Measurements from ENCODE around the gene SPATA31D4. TPM values are rescaled to one million over a fixed set of nuclear protein-coding genes. Genes with fewer than 3 reads are reported as not detected.
"Not testable (repeated sequence)": the region's sequence is repeated elsewhere in the genome, so short reads cannot be mapped to it uniquely, and the experiment has no call there.

Gene SPATA31D4
- polyA plus RNA-seq, 3 donors = not detected

DNA sequence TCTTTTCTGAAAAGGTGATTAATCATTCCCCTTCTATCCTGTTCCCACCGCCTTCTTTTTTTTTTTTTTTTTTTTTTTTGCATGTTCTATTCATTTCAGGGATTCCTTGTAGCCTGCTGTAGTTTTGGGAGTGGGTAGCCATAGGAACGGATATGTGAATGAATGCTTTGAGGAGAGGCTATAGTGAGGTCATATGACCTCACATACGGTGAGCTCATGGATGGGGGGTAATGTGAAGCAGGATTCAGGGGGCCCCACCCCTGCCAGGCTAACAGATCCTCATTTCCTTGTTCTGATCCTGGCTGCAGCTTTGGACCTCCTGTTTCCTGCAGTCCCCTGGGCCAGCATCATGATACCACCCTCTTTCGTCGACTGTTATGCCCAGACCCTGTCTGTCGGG, 1.9 kb downstream of the SPATA31D4 start:
- H3K27me3 Mint-ChIP-seq (ENCODE audit: low read depth in 3 of 3); H3K27me3 ChIP-seq (ENCODE audit: control insufficient read depth in 2 of 2, insufficient read depth in 2 of 2, low read length in 2 of 2); H3K36me3 Mint-ChIP-seq; H3K79me2 ChIP-seq (ENCODE audit: insufficient read depth, low read length); H3K9me3 ChIP-seq (replicated peaks in 1 of 2; ENCODE audit: control insufficient read depth in 1 of 2, insufficient read depth in 1 of 2, low read length in 2 of 2); H3K9ac ChIP-seq (ENCODE audit: insufficient read depth, low read length, poor library complexity, severe bottlenecking); H3K4me3 ChIP-seq (replicated peaks in 1 of 3; ENCODE audit: low read depth in 2 of 3, low read length in 3 of 3); H3K9me3 Mint-ChIP-seq; DNase-seq; H3K4me2 ChIP-seq (replicated peaks; ENCODE audit: extremely low read depth, low read length, poor library complexity, severe bottlenecking); H3K36me3 ChIP-seq (replicated peaks in 1 of 2; ENCODE audit: control insufficient read depth in 1 of 2, insufficient read depth in 2 of 2, low read length in 2 of 2); intact Hi-C loops (cut with micrococcal nuclease); H3K27ac Mint-ChIP-seq; H2AFZ ChIP-seq (ENCODE audit: insufficient read depth, low read depth, low read length, poor library complexity, severe bottlenecking); H3K4me1 Mint-ChIP-seq; H3K27ac ChIP-seq (ENCODE audit: low read depth in 1 of 2, low read length in 2 of 2); H4K20me1 ChIP-seq (ENCODE audit: insufficient read depth, low read length); H3K4me3 Mint-ChIP-seq; H3K4me1 ChIP-seq (ENCODE audit: control insufficient read depth in 1 of 2, insufficient read depth in 2 of 2, low read length in 2 of 2): not testable (repeated sequence)
- no CpG with 5 or more reads among the region's 6 CpGs for WGBS (ENCODE audit: insufficient coverage)

DNA sequence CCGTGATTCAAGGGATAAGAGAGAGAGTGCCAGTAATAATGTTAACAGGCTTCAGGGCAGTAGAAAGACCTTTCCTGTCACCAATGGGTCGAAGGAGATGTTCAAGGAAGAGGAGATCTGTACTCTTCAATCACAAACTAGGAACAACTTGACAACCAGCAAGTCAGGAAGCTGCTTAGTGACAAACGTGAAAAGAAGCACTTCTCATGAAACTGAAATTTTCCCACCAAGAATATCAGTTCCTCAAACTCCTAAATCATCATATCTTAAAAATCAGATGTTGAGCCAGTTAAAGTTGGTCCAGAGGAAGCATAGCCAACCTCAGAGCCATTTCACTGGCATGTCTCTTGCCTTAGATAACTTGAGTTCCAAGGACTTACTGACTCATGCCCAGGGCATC, 5.3 kb downstream of the SPATA31D4 start:
- H3K36me3 ChIP-seq (replicated peaks in 1 of 2; ENCODE audit: control insufficient read depth in 1 of 2, insufficient read depth in 2 of 2, low read length in 2 of 2); H3K9ac ChIP-seq (ENCODE audit: insufficient read depth, low read length, poor library complexity, severe bottlenecking); H3K4me1 Mint-ChIP-seq; intact Hi-C loops (cut with micrococcal nuclease); H3K4me1 ChIP-seq (ENCODE audit: control insufficient read depth in 1 of 2, insufficient read depth in 2 of 2, low read length in 2 of 2); H3K27me3 ChIP-seq (ENCODE audit: control insufficient read depth in 2 of 2, insufficient read depth in 2 of 2, low read length in 2 of 2); H2AFZ ChIP-seq (ENCODE audit: insufficient read depth, low read depth, low read length, poor library complexity, severe bottlenecking); H4K20me1 ChIP-seq (ENCODE audit: insufficient read depth, low read length); H3K27me3 Mint-ChIP-seq (ENCODE audit: low read depth in 3 of 3); H3K9me3 ChIP-seq (replicated peaks in 1 of 2; ENCODE audit: control insufficient read depth in 1 of 2, insufficient read depth in 1 of 2, low read length in 2 of 2); H3K9me3 Mint-ChIP-seq; H3K27ac ChIP-seq (ENCODE audit: low read depth in 1 of 2, low read length in 2 of 2); H3K36me3 Mint-ChIP-seq; H3K4me3 ChIP-seq (replicated peaks in 1 of 3; ENCODE audit: low read depth in 2 of 3, low read length in 3 of 3); H3K27ac Mint-ChIP-seq; DNase-seq; H3K79me2 ChIP-seq (ENCODE audit: insufficient read depth, low read length); H3K4me3 Mint-ChIP-seq; H3K4me2 ChIP-seq (replicated peaks; ENCODE audit: extremely low read depth, low read length, poor library complexity, severe bottlenecking): not testable (repeated sequence)
- no CpG with 5 or more reads among the region's 3 CpGs for WGBS (ENCODE audit: insufficient coverage)

DNA sequence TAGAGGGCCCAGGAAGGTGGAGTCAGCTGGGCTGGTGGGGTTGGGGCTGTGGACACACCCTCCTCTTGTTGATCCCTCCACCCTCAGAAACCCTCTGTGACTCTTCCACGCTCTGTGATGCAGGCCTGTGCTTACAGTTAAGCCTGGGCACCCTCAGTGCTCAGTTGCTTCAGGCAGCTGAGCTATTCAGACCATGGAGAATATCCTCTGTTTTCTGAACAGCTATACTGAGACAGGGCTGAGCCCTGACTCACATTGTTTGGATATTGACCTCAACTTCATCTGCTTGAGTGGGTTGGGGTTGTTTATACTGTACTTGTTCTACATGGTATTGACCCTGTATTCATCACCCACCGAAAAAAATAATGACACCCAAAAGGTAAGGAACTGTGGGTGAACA, 15.2 kb downstream of the SPATA31D4 start, which contains the start of gene SPATA31D3:
Gene SPATA31D3 (plus strand): TSS at position 108 of the 400 bp plus-strand sequence. CDS start 86 bp downstream, at position 194.
- H3K79me2 ChIP-seq (ENCODE audit: insufficient read depth, low read length); H3K27me3 Mint-ChIP-seq (ENCODE audit: low read depth in 3 of 3); H3K9ac ChIP-seq (ENCODE audit: insufficient read depth, low read length, poor library complexity, severe bottlenecking); H3K27me3 ChIP-seq (ENCODE audit: control insufficient read depth in 2 of 2, insufficient read depth in 2 of 2, low read length in 2 of 2); H3K36me3 Mint-ChIP-seq; H4K20me1 ChIP-seq (ENCODE audit: insufficient read depth, low read length); H3K4me1 ChIP-seq (ENCODE audit: control insufficient read depth in 1 of 2, insufficient read depth in 2 of 2, low read length in 2 of 2); H3K4me3 Mint-ChIP-seq; H3K27ac ChIP-seq (ENCODE audit: low read depth in 1 of 2, low read length in 2 of 2); H3K4me1 Mint-ChIP-seq; H3K36me3 ChIP-seq (replicated peaks in 1 of 2; ENCODE audit: control insufficient read depth in 1 of 2, insufficient read depth in 2 of 2, low read length in 2 of 2); H3K4me3 ChIP-seq (replicated peaks in 1 of 3; ENCODE audit: low read depth in 2 of 3, low read length in 3 of 3); DNase-seq; H3K4me2 ChIP-seq (replicated peaks; ENCODE audit: extremely low read depth, low read length, poor library complexity, severe bottlenecking); H3K9me3 Mint-ChIP-seq; H3K9me3 ChIP-seq (replicated peaks in 1 of 2; ENCODE audit: control insufficient read depth in 1 of 2, insufficient read depth in 1 of 2, low read length in 2 of 2); intact Hi-C loops (cut with micrococcal nuclease); H2AFZ ChIP-seq (ENCODE audit: insufficient read depth, low read depth, low read length, poor library complexity, severe bottlenecking); H3K27ac Mint-ChIP-seq: not testable (repeated sequence)
- no CpG with 5 or more reads among the region's 2 CpGs for WGBS (ENCODE audit: insufficient coverage)

DNA sequence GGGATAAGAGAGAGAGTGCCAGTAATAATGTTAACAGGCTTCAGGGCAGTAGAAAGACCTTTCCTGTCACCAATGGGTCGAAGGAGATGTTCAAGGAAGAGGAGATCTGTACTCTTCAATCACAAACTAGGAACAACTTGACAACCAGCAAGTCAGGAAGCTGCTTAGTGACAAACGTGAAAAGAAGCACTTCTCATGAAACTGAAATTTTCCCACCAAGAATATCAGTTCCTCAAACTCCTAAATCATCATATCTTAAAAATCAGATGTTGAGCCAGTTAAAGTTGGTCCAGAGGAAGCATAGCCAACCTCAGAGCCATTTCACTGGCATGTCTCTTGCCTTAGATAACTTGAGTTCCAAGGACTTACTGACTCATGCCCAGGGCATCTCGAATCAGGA, 20.4 kb downstream of the SPATA31D4 start:
- H3K9ac ChIP-seq (ENCODE audit: insufficient read depth, low read length, poor library complexity, severe bottlenecking); H3K4me3 ChIP-seq (replicated peaks in 1 of 3; ENCODE audit: low read depth in 2 of 3, low read length in 3 of 3); intact Hi-C loops (cut with micrococcal nuclease); H3K9me3 ChIP-seq (replicated peaks in 1 of 2; ENCODE audit: control insufficient read depth in 1 of 2, insufficient read depth in 1 of 2, low read length in 2 of 2); H3K4me1 Mint-ChIP-seq; H3K27me3 ChIP-seq (ENCODE audit: control insufficient read depth in 2 of 2, insufficient read depth in 2 of 2, low read length in 2 of 2); DNase-seq; H3K27ac ChIP-seq (ENCODE audit: low read depth in 1 of 2, low read length in 2 of 2); H3K36me3 ChIP-seq (replicated peaks in 1 of 2; ENCODE audit: control insufficient read depth in 1 of 2, insufficient read depth in 2 of 2, low read length in 2 of 2); H3K4me3 Mint-ChIP-seq; H2AFZ ChIP-seq (ENCODE audit: insufficient read depth, low read depth, low read length, poor library complexity, severe bottlenecking); H3K27me3 Mint-ChIP-seq (ENCODE audit: low read depth in 3 of 3); H3K79me2 ChIP-seq (ENCODE audit: insufficient read depth, low read length); H3K27ac Mint-ChIP-seq; H3K4me2 ChIP-seq (replicated peaks; ENCODE audit: extremely low read depth, low read length, poor library complexity, severe bottlenecking); H3K4me1 ChIP-seq (ENCODE audit: control insufficient read depth in 1 of 2, insufficient read depth in 2 of 2, low read length in 2 of 2); H3K36me3 Mint-ChIP-seq; H4K20me1 ChIP-seq (ENCODE audit: insufficient read depth, low read length): not testable (repeated sequence)
- peaks cover 0 to 13% (median 2%) of the 10 kb centered on the region in 7 donors for H3K9me3 Mint-ChIP-seq
- WGBS (ENCODE audit: insufficient coverage) = no CpG with 5 or more reads among the region's 3 CpGs

Measured in CD14-positive monocyte (primary cell).